Psoas muscle (tissue), 8 donors: ENCODE results near the gene CCDC6. TPM values are rescaled to one million over a fixed set of nuclear protein-coding genes. Genes with fewer than 3 reads are reported as not detected.
A peak's percentile ranks its signal among the peaks of the same experiment; 100 is the strongest.

Experiments
- ATAC-seq, 4 donors: fragments of 200-7000 bp; cut with Tn5 transposase; one replicate each; pipeline ENCODE4 v1.9.1; 2020; ENCODE audit warnings: moderate library complexity in 3 of 4, mild to moderate bottlenecking in 2 of 4
- DNase-seq, 2 donors: peaks; one replicate each; pipeline ENCODE4 v3.0.0-alpha.2; 2020
- H3K27ac ChIP-seq: fragments of 200-600 bp; one replicate; pipeline ENCODE4 v1.8.0; 2022
- H3K27me3 ChIP-seq, 3 donors: fragments of 200-600 bp in 1 of 3; one replicate each; pipeline versions ENCODE4 v1.6.1 to v1.8.0; 2013 to 2022; ENCODE audit warnings: low read length in 2 of 3, mild to moderate bottlenecking in 2 of 3, moderate library complexity in 1 of 3; ENCODE audit not compliant: insufficient read depth in 3 of 3
- H3K36me3 ChIP-seq, 2 donors: fragments of 200-600 bp in 1 of 2; one replicate each; pipeline versions ENCODE4 v1.6.1 to v1.8.0; 2013 to 2022; ENCODE audit warnings: low read depth in 1 of 2, mild to moderate bottlenecking in 1 of 2, moderate library complexity in 1 of 2; ENCODE audit not compliant: insufficient read depth in 1 of 2
- H3K4me1 ChIP-seq: fragments of 200-600 bp; one replicate; pipeline ENCODE4 v1.8.0; 2022
- H3K4me3 ChIP-seq: fragments of 200-600 bp; one replicate; pipeline ENCODE4 v1.8.0; 2022; ENCODE audit warnings: mild to moderate bottlenecking
- H3K9me3 ChIP-seq: fragments of 200-600 bp; one replicate; pipeline ENCODE4 v1.8.0; 2022
- CTCF ChIP-seq: fragments of 200-600 bp; IDR thresholded peaks from one replicate; pipeline ENCODE4 v1.8.0; 2022; ENCODE audit warnings: antibody characterized with exemption
- WGBS, 3 donors: extraction: QIAGEN DNeasy Blood & Tissue Kit; methylation state at CpG; one replicate each; pipeline versions ENCODE4 v1.1.6 to v1.1.7; 2013; 5-methylcytosine and 5-hydroxymethylcytosine counted together
- intact Hi-C, 2 donors: fragments of 100-400 bp; cut with DNase I; formaldehyde crosslinking; loops; one replicate each; pipeline versions ENCODE4 v1.11.0 to v1.14.2; 2022
- polyA plus RNA-seq, 3 donors: library from polyadenylated mRNA; stranded (reverse); fragments of 200-250 nt; gene quantifications; one replicate each; pipeline ENCODE4 v1.2.3, GENCODE V29; 2013
- total RNA-seq, 4 donors: library from RNA; stranded (reverse); fragmentation: NEBNext Ultra II Directional in 2 of 4; extraction: Animal tissue kit (Norgen Biotek cat#: 25700) in 2 of 4; gene quantifications; one replicate each; pipeline versions ENCODE4 v1.2.1 to v1.2.4, GENCODE V29; 2021 to 2023
- donor health status: healthy with polysubstance abuse.
- donor health status: DM: no; HTN: no; CAD: no; lungs with moderate emphysema.
- donor health status: Bipolar disorder and iron deficiency.
- donor health status: healthy.
- donor health status: DM: yes; HTN: yes; CAD: no.
- donor health status: DM: no; HTN: no; CAD: no.
- donor health status: DM: no; HTN: no; CAD: no.
- donor health status: DM: yes; HTN: yes; CAD: no.

The CCDC6 gene
- total and polyA plus RNA-seq, 7 donors, result 9.2 to 40.1 (median 16.2) TPM

- intact Hi-C loops, result no loop called here
- TF ChIP-seq CTCF, result no peak
- 94 to 95% (median 95%) methylated on average over 7 of the region's 7 CpGs for WGBS, 3 donors
- H3K4me3 ChIP-seq, result no peak overlapping the region
- no peak overlapping the region for H3K27ac ChIP-seq
- DNase-seq (no peak), ATAC-seq (peak in 1 of 4 donors; percentile 78)
- no peaks in the 10 kb centered on the region for H3K9me3 ChIP-seq
- no peaks in the 10 kb centered on the region for H3K36me3 ChIP-seq
- H3K4me1 ChIP-seq, result no peaks in the 10 kb centered on the region
- no peaks in the 10 kb centered on the region for H3K27me3 ChIP-seq
Observed at GRCh38 chr10:59771162-59771807, 135.1 kb downstream of the CCDC6 start.

- Histone ChIP-seq H3K27me3 (no peaks in the 10 kb centered on the region), H3K4me3 (no peak overlapping the region), H3K27ac (no peak overlapping the region), H3K9me3 (no peaks in the 10 kb centered on the region), H3K36me3 (no peaks in the 10 kb centered on the region), H3K4me1 (no peaks in the 10 kb centered on the region)
- DNase-seq (peak in 1 of 2 donors; percentile 60), ATAC-seq (peak in 1 of 4 donors; percentile 87)
- no peak for TF ChIP-seq CTCF
- intact Hi-C loops, result no loop called here
- 77 to 94% (median 92%) methylated on average over 11 of the region's 11 CpGs for WGBS, 3 donors
Observed at GRCh38 chr10:59770689-59771088, 135.7 kb downstream of the CCDC6 start.

GRCh38 chr10:59762505-59762904 is 143.9 kb downstream of the CCDC6 start:
- no peak overlapping the region for H3K4me3 ChIP-seq
- TF ChIP-seq CTCF, result no peak
- H3K27ac ChIP-seq, result no peak overlapping the region
- H3K9me3 ChIP-seq, result no peaks in the 10 kb centered on the region
- intact Hi-C loops, result no loop called here
- no peaks in the 10 kb centered on the region for H3K36me3 ChIP-seq
- 51 to 66% (median 57%) methylated on average over 2 of the region's 2 CpGs for WGBS, 3 donors
- DNase-seq, result no peak
- no peaks in the 10 kb centered on the region for H3K4me1 ChIP-seq
- no peaks in the 10 kb centered on the region for H3K27me3 ChIP-seq
- no peak for ATAC-seq

GRCh38 chr10:59757966-59758365 is 148.4 kb downstream of the CCDC6 start:
- no peak for TF ChIP-seq CTCF
- ATAC-seq (no peak), DNase-seq (no peak)
- intact Hi-C loops, result loop anchor here in 1 of 2 donors (10.0 kb wide), 1 partner anchor 47 kb away; no protein-coding TSS in a partner anchor
- Histone ChIP-seq H3K27ac (no peak overlapping the region), H3K36me3 (no peaks in the 10 kb centered on the region), H3K9me3 (no peaks in the 10 kb centered on the region), H3K27me3 (no peaks in the 10 kb centered on the region), H3K4me1 (peaks cover 11% of the 10 kb centered on the region), H3K4me3 (no peak overlapping the region)
- 73 to 89% (median 82%) methylated on average over 3 of the region's 3 CpGs for WGBS, 3 donors

GRCh38 chr10:59754951-59755350 is 151.4 kb downstream of the CCDC6 start:
- Histone ChIP-seq H3K36me3 (no peaks in the 10 kb centered on the region), H3K4me1 (peaks cover 23% of the 10 kb centered on the region), H3K27ac (peak overlapping the region; percentile 86), H3K9me3 (no peaks in the 10 kb centered on the region), H3K27me3 (no peaks in the 10 kb centered on the region), H3K4me3 (no peak overlapping the region)
- ATAC-seq (peak in 1 of 4 donors; percentile 29), DNase-seq (no peak)
- TF ChIP-seq CTCF, result no peak
- intact Hi-C loops, result loop anchor here (5.0 to 10.0 kb wide), 4 partner anchors 43 to 52 kb away; partner anchors contain the start of gene SLC16A9 (in 1 of the 2)
- WGBS, 3 donors, result 25 to 43% (median 32%) methylated on average over 4 of the region's 4 CpGs
